Esophagus mucosa (tissue), 1 donor: ENCODE measurements around the gene LITAF. TPM values are rescaled to one million over a fixed set of nuclear protein-coding genes. Genes with fewer than 3 reads are reported as not detected.
"Not testable (repeated sequence)": the region's sequence is repeated elsewhere in the genome, so short reads cannot be mapped to it uniquely, and the experiment has no call there.

Source experiments
- ATAC-seq: fragments of 200-7000 bp; cut with Tn5 transposase; one replicate; pipeline ENCODE4 v1.9.1; 2020
- total RNA-seq: library from RNA; stranded (reverse); gene quantifications from one replicate; pipeline ENCODE4 v1.2.4, GENCODE V29; 2023
- donor health status: DM: yes; HTN: yes; CAD: no.

LITAF gene
- total RNA-seq, 1 donor from 2014 or later, result 36.9 TPM

GRCh38 chr16:11515540-11516430, 70.9 kb downstream of the LITAF start:
- peak; percentile 28 for ATAC-seq

DNA sequence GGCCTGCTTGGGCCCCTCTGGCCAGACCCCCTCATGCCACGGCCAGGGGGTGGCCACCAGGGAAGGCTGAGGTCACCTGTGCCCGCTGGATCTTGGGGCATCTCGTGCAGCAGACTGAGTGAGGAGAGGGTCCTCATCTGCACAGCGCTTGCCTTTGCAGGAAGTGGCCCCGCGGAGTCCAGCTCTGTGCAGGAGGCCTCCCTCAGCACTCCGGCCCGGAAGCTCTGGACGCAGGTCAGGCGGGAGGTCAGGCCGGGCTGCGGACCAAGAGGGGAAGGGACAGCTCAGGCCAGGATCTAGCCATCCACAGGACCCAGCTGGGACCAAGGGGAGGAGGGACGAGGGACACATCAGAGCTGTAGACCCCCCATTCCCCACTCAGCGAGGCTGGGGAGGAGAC, 72.4 kb downstream of the LITAF start:
- ATAC-seq, result peak; percentile 34

DNA sequence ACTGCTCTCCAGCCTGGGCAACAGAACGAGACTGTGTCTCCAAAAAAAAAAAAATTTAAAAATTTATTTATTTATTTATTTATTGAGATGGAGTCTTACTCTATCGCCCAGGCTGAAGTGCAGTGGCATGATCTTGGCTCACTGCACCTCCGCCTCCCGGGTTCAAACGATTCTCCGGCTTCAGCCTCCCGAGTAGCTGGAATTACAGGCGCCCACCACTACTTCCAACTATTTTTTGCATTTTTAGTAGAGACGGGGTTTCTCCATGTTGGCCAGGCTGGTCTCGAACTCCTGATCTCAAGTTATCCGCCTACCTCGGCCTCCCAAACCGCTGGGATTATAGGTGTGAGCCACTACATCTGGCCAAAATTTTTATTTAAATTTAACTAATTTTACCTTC, 73.4 kb downstream of the LITAF start:
- ATAC-seq, result not testable (repeated sequence)

DNA sequence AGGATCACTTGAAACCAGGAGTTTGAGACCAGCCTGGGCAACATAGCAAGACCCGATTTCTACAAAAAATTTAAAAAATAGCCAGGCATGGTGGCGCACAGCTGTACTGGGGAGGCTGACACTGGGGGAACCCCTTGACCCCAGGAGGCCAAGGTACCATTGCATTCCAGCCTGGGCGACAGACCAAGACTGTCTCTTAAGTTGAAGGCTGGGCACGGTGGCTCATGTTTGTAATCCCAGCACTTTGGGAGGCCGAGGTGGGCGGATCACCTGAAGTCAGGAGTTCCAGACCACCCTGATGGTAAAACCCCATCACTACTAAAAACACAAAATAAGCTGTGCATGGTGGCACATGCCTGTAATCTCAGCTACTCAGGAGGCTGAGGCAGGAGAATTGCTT, 74.9 kb downstream of the LITAF start:
- no peak for ATAC-seq

DNA sequence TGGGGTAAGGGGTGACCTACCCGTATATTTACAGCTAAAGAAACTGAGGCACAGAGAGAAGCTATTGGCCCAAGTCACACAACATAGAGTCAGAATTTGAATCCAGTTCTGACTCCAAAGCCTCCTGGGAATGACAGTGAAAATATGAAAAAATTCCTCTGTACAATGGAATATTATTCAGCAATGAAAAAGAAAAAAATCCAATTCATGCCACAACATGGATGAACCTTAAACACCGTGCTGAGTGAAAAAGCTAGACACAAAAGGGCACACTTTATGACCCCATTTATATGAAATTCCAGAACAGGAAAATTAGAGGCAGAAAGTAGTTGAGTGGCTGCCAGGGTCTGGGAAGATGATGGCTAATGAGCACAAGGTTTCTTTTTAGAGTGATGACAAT, 75.4 kb downstream of the LITAF start:
- no peak for ATAC-seq

DNA sequence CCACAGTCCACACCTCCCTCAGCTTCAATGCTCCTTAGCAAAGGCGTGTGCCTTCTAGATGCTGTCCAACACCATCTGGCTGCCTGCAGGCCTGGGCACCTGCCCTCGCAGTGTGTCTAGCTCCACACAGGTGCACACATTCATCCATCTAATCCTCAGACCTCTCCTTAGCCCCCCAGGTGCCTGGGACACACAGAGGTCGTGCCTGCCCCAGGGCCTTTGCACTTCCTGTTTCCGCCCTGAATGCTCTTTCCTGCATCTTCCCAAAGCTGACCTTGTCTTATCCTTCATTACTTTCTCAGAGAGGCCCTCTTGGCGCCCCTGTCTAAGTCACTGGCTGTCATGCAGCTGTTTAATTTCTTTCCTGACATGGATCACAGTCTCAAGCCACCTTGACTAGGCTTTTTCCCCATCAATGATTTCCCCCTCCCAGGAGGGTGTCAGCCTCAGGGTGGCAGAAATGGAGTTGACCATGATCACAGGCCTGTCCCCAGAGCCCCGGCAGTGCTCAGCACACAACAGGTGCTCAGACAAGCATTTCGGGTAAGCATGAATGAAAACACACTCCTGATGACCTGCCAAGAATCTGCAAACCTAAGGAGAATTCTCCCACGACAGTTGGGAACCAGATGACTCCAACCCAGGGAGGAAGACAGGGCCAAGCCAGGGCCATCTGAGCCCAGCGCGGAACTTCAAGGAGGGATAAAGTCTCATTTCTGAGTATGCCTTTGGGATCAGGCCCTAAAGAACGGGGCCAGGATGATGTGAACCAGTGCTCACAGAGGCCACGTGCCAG, 76.3 kb downstream of the LITAF start:
- ATAC-seq, result no peak

DNA sequence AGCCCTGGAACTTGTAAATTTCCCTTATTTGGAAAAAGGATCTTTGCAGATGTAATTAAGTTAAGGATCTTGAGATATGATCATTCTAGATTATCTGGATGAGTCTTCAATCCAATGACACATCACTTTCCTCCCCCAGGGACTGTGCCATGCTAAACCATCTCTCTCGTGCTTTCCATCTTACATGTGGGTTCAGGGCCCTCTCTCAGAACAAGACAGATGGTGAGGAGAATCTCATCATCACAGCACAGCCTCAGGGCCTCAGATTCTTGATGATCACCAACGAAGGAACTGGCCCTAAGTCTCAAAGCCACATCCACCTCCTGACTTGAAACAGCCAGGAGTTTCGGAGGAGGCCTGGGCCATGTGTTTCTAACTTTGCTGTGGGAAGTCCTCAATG, 78.7 kb downstream of the LITAF start:
- ATAC-seq, result no peak

DNA sequence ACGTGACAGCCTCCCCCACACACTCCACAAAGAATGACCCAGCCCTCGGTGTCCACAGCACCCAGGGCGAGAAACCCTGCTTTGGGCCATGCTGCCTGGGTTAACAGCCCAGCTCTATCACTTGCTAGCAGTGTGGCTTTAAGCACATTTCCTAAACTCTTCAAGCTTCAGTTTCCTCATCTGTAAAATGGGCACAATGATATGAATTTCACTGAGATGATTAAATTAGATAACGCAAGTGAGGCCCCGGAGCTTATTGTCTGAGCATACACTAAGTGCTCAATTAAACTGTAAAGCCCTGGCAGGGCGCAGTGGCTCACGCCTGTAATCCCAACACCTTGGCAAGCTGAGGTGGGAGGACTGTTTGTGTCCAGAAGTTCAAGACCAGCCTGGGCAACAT, 79.4 kb downstream of the LITAF start:
- no peak for ATAC-seq

DNA sequence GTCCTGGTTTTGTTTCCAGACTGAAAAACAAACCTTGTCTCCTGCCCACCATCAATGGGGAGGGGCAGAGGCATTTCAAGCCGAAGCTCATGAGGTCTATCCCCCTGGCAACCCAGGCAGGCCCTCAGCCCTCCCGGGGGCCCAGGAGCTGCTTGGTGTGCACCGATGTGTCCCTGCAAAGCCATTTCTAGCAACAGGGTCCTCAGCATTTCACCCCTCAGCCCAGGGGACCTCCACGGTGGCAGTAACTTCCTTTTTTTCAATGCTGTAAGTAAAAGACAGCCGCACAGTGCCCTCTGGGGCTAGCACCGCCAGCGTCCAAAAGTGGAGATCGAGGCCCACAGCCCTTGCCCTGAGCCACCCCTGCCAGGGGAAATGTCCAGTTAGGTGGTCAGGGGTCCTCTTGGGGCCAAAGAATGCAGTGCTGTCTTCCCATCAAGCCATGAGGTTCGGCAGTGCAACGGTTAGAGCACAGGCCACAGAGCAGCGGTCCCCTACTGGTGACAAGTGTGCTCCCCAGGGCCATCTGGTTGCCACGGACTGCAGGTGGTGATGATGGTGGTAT, 79.9 kb downstream of the LITAF start:
- no peak for ATAC-seq

DNA sequence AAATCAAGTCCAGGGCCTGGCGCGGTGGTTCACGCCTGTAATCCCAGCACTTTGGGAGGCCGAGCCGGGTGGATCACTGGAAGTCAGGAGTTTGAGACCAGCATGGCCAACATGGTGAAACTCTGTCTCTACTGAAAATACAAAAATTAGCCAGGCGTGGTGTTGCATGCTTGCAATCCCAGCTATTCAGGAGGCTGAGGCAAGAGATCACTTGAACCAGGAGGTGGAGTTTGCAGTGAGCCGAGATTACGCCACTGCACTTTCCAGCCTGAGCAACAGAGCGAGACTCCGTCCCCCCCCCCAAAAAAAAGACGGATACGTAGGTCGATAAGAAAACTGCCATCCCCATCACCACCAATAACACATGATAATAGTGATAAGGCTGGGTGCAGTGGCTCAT, 82.5 kb downstream of the LITAF start:
- ATAC-seq, result not testable (repeated sequence)

DNA sequence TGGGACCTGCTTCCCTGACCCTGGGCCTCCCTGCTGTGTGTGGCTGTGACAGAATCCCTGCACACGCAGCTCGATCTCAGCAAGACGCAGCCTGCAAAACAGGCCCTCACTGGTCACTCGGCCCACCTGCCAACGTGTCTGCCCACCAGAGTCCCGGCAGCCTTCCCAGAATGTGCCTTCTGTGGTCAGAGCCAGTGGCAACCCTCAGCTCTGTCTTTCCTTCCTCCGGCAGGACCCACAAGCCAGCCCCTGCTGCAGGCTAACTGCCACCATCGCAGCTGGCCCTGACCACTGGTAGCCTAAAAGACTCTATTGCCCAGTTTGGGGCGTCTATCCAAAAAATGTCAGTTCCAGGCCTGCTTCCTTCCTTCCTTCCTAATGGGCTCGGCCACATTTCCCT, 83.2 kb downstream of the LITAF start:
- no peak for ATAC-seq

- no peak for ATAC-seq
Measured at GRCh38 chr16:11502239-11502638, 84.5 kb downstream of the LITAF start.

- ATAC-seq, result no peak
Measured at GRCh38 chr16:11501632-11502031, 85.1 kb downstream of the LITAF start.

DNA sequence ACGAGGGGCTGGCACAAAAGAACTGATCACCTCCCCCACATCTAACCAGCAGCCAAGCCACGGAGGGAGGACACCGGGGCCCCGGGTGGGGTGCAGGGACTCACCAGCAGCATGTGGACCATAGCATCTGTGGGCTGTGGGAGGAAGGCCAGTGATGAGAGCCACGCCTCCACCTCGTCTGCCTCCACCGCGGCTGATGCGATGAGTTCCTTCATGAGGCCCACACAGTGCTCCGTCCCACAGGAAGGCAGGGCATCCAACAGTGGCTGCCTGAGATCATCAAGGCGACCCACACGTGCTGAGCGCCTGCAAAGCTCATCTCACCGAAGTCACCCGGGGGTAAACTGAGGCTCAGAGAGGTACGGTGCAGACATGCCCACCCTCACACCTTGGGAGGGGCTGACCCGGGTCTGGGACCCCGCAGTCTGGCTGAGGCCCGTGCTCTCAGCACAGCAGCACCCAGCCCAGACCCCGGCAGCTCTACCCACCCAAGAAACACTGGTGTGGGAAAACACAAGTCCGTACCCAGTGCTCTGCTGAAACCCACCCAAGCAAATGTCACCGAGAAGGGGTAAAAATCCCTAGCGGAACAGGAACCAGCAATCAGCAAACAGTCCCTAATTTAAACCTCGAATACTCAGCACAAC, 85.9 kb downstream of the LITAF start:
- ATAC-seq, result no peak

- ATAC-seq, result peak; percentile 51
Measured at GRCh38 chr16:11499295-11500089, 87.2 kb downstream of the LITAF start.

- no peak for ATAC-seq
Measured at GRCh38 chr16:11498683-11499082, 88.0 kb downstream of the LITAF start.

- ATAC-seq, result no peak
Measured at GRCh38 chr16:11497851-11498289, 88.8 kb downstream of the LITAF start.

Other genes starting within 250 kb of the LITAF start
- gene RMI2, start 241.5 kb downstream of the LITAF start, total RNA-seq, result 11.0 TPM
- 19.1 TPM for gene SNN, start 81.5 kb upstream of the LITAF start, total RNA-seq
- 18.2 TPM for gene TXNDC11, start 155.9 kb upstream of the LITAF start, total RNA-seq
- 19.4 TPM for gene ZC3H7A, start 210.3 kb upstream of the LITAF start, total RNA-seq